ENCODE measurements around the gene DOCK4.

The DOCK4 gene

DNA sequence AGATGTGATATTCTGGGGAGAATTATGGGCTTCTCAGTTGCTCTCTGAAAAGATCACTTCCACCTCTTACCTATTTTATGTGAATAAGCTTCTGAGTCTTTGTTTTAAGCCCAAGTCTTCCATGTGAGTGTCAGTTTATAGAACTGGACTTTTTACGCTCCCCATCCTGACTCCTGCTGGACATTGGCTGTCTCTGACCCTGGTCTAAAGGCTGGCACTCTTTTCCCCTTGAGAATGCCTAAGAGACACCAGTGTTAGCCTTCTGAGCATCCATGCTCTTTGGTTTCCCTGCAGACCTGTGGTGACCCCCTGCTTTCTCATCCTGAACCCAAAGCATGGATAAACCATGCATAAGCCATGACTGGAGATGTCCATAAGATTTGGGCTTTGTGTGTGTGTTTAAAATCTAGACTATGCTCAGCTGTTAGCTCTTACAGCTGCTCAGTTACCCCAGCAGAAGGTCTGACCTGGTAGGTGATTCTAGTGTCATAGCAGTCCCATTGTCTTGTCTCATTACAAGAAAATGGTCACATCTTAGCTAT lies 495.3 kb downstream of the DOCK4 start:
- in situ Hi-C loops (cut with MboI; ENCODE audit: low sequenced_read_pairs) = no loop called here

DNA sequence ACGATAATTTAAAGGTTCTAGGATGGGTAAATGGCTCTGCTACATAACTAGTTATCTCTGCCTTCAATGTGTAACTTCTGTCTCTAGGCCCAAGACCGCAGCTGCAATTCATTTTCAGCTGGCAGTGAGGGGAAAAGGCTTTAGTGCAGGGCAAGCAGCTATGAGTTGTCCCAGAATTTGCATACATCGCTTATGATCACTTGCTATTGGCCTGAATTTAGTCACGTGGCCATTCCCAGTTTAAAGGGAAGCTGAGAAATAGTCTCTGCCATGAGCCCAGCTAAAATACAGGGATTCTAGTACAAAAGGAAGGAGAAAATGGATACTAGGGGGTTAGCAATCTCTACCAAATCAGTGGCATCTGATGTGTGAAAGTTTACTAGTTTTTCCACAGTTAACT lies 498.1 kb downstream of the DOCK4 start:
- in situ Hi-C loops (cut with MboI; ENCODE audit: low sequenced_read_pairs) = no loop called here

DNA sequence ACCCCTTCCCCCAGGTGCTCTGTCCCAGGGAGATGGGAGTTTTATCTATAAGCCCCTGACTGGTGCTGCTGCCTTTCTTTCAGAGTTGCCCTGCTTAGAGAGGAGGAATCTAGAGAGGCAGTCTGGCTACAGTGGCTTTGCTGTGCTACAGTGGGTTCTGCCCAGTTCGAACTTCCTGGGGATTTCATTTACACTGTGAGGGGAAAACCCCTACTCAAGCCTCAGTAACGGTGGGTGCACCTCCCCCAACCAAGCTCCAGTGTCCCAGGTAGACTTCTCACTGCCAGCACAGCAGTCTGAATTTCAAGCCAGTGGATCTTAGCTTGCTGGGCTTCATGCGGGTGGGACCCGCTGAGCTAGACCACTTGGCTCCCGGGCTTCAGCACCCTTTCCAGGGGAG lies 500.4 kb downstream of the DOCK4 start:
- in situ Hi-C loops (cut with MboI; ENCODE audit: low sequenced_read_pairs) = no loop called here

DNA sequence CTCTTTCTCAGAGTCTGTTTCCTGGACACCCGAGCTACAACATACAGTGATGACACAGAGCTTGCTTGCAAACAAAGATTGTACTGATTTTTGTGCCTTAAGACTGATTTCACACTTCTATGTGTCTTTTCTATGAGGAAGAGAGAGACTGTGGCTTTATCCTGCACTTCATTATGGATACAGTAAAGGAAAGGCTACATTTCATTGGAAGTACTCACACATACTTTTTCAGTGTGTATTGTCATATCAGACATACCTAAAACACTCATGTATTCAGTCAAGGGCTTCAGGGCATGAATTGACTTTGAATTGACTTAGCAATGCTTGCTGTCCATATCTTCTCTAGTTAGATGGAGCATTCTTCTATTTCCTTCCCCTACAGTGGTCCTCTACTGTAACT lies 508.4 kb downstream of the DOCK4 start:
- in situ Hi-C loops (cut with MboI; ENCODE audit: low sequenced_read_pairs) = no loop called here

DNA sequence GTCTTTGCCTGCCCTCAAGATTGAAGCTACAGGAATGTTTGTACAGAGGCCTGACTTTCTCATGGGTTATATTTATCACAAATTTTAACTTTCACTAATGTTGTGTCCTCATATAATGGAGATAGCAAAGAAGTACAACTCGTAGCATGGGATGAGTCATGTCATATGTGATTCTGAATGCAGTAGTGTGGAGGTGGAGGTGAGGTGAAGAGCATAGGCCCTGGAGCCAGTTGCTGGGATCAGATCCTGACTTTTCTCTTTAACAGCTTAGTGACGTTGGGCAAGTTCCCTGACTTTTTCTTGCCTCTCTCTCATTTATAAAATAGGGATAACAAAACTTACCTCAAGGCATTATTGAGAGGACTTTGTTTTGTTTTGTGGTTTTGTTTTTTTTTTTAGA lies 511.8 kb downstream of the DOCK4 start:
- in situ Hi-C loops (cut with MboI; ENCODE audit: low sequenced_read_pairs) = no loop called here

DNA sequence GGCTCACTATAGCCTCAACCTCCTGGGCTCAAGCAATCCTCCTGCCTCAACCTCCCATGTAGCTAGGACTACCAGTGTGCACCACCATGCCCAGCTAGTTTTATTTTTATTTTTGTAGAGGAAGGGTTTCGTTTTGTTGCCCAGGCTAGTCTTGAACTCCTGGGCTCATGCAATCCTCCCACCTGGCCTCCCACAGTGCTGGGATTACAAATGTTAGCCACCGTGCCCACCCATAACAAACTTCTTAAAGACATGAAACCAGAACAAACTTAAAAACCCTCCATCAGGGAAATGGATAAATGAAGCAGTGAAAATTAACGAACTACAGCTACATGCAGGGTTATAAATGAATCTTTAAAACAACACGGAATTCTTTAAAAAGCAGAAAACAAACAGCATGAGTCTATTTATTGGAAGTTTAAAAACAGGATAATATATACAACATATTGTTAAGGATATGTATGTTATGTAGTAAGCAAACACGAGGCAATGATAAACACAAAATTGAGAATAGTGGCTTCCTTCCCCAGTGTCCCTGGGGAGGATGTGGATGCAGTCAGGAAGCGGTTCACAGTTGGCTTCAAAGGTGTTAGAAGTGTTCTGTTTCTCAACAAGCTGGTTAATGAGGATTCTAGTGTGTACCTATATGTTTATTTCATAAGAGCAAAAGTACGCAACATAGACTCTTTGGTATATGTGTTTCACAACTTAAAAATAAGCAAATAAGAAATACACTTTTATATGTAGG lies 515.7 kb downstream of the DOCK4 start:
- in situ Hi-C loops (cut with MboI; ENCODE audit: low sequenced_read_pairs) = no loop called here

DNA sequence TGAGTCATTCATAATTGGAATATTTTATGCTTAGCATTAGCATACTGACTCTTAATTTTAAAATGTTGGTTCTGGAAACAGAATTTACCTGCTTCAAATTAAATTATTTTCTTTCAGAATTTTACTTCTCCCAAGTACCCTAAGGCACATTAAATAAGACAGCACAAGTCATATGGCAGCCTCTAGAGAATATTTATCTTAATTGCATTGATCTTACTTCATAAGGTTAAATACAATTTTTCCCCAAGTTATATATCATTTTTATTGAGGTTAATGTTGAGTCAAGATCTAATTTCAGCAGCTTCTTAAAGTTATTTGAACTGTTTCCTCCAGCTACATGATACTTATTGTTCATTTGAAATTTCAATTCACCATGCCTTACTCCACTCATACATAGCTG lies 520.9 kb downstream of the DOCK4 start:
- in situ Hi-C loops (cut with MboI; ENCODE audit: low sequenced_read_pairs) = no loop called here

DNA sequence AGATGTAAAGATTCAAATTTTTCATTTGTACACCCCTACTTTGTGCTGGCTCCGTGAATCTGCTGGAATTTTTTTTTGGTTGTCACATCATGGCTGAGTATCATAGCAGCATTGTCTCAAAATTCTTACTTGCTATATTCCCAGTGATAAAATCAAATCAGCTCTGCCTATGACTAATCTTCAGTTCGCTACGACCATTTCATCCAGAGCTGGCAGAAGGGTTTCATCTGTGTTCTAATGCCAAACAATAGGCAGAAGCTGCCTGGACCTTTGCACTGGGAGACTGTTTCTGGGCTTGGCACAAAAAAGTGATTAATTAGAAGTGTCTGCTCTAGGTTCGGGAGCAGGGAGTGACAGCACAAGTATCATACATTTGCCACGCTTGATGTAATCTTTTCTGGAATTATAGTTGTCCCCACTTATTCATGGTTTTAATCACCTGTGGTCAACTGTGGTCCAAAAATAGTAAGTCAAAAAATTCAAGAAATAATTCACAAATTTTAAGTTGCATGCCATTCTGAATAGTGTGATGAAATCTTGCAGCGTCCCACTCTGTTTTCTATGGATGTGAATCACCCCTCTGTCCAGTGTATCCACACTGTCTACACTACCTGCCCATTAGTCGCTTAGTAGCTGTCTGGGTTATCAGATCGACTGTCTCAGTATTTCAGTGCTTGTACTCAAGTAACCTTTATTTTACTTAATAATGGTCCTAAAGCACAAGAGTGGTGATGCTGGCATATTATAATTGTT lies 523.4 kb downstream of the DOCK4 start:
- in situ Hi-C loops (cut with MboI; ENCODE audit: low sequenced_read_pairs) = no loop called here

DNA sequence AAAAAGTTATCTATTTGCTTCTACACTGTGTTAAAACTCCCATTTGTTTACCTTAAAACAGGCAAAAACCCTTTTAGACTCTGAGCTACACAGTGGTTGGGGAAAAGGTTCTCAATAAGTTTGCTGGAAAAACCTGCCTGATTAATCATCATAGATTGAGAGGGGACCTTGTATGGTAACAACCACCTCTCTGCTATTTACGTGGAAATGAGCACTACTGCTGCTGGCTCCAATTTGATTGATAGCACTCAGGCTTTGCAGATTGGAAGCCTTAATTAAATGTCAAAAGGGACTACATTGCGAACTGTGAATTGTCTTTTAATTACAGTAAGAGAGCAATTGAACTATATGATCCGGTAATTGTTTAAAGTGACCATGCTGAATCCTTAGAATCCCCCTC lies 525.0 kb downstream of the DOCK4 start:
- in situ Hi-C loops (cut with MboI; ENCODE audit: low sequenced_read_pairs) = no loop called here

DNA sequence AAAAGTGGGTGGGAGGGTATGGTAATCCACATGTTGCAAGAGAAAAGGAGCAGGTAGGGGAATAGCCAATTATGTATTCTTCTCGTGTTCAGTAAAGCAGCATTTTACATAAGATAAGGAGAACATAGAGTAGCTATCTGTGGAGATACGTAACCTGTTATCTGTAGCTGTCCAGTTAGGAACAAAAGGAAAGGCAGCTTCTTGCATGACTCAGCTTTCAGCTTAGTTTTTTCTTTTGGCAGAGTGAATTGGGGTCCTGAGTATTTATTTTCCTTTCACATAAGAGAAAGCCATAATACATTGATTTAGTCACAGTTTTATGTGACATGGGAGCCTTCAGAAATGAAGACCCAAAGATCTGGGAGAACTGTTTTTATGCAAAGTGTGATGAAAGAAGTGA lies 527.2 kb downstream of the DOCK4 start:
- in situ Hi-C loops (cut with MboI; ENCODE audit: low sequenced_read_pairs) = no loop called here

DNA sequence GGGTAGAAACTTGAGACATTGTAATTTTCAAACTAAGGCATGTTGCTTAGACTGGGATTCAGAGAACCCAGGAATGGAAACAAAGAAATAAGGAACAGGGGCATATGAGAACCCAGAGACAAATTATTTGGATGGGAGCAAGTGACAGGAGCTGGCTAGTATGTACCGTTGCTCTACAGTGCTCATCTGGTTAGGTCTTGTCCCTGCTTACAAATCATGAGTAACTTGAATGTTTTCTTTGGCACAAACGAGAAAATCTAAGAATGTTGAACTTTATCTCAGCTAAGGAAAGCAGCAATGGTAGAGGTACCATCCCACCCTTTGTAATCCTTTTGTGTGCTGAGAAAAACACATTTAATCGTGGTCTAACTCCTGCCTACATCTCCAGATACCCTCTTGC lies 527.9 kb downstream of the DOCK4 start:
- in situ Hi-C loops (cut with MboI; ENCODE audit: low sequenced_read_pairs) = no loop called here

DNA sequence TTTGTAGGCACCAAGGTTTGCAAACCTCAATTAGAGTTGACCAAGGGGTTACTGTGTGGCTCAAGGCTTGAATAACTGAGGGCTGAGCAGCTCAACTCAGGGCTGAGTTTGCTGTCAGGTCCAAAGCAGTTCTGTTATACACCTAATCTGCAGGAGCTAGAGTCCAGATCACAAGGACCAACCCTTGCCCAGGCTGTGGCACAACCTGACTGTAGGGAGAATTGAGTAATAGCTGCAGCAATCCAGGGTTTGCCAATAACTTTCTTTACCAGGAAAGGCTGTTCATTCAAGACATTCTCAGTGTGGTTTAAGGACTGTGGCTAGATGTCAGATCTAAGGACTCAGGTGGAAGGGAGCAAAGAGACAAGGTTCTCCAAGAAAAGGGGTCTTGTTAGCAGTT lies 528.4 kb downstream of the DOCK4 start:
- in situ Hi-C loops (cut with MboI; ENCODE audit: low sequenced_read_pairs) = no loop called here

DNA sequence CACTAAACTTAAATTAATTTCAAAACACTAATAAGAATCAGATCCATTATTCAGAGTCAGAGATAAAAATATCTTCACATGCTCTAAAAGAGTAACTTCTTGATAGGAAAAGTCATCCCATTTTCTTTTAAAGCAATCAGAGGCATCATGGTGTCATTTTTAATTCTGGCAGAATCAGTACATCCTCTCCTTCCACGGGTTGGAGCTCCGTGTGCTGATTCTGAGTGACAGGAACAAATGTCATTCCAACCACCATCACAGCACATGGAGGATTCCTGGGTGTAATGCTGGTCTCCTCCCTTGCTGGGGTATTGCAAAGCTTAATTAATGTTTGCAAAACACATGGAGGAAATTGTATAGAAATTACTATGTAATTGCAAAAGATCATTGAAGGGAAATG lies 529.4 kb downstream of the DOCK4 start:
- in situ Hi-C loops (cut with MboI; ENCODE audit: low sequenced_read_pairs) = no loop called here

Measured in HL-60/S4 (cell line).